GM21786 (cell line): ENCODE results near the gene NHERF1.
A peak's percentile ranks its signal among the peaks of the same experiment; 100 is the strongest.

Experiments used
- ATAC-seq: cut with Tn5 transposase; IDR thresholded peaks from one replicate; pipeline ENCODE4 v1.9.1; 2021; ENCODE audit not compliant: unreplicated experiment

Gene NHERF1

GRCh38 chr17:74748279-74748528 is 224 bp upstream of the NHERF1 start:
- no peak for ATAC-seq

GRCh38 chr17:74749279-74750038 is 1.0 kb downstream of the NHERF1 start:
- ATAC-seq, result peak; percentile 9

GRCh38 chr17:74750039-74750326 is 1.6 kb downstream of the NHERF1 start:
- ATAC-seq, result no peak

- no peak for ATAC-seq
Observed at GRCh38 chr17:74750327-74751069, 2.1 kb downstream of the NHERF1 start.

- no peak for ATAC-seq
Observed at GRCh38 chr17:74752415-74752814, 4.0 kb downstream of the NHERF1 start.

- ATAC-seq, result no peak
Observed at GRCh38 chr17:74752822-74753401, 4.5 kb downstream of the NHERF1 start.

GRCh38 chr17:74754832-74755231 is 6.4 kb downstream of the NHERF1 start:
- ATAC-seq, result no peak

- ATAC-seq, result no peak
Observed at GRCh38 chr17:74755533-74755932, 7.1 kb downstream of the NHERF1 start.

GRCh38 chr17:74756891-74757290 is 8.5 kb downstream of the NHERF1 start:
- no peak for ATAC-seq

- no peak for ATAC-seq
Observed at GRCh38 chr17:74757502-74757901, 9.1 kb downstream of the NHERF1 start.

GRCh38 chr17:74757931-74758847 is 9.8 kb downstream of the NHERF1 start:
- ATAC-seq, result no peak

- no peak for ATAC-seq
Observed at GRCh38 chr17:74758848-74759168, 10.4 kb downstream of the NHERF1 start.

- ATAC-seq, result peak; percentile 79
Observed at GRCh38 chr17:74759243-74759801, 10.9 kb downstream of the NHERF1 start.

GRCh38 chr17:74759941-74760340 is 11.5 kb downstream of the NHERF1 start:
- ATAC-seq, result no peak

GRCh38 chr17:74760404-74761105 is 12.1 kb downstream of the NHERF1 start:
- ATAC-seq, result no peak

- ATAC-seq, result no peak
Observed at GRCh38 chr17:74761419-74761818, 13.0 kb downstream of the NHERF1 start.

GRCh38 chr17:74761931-74762330 is 13.5 kb downstream of the NHERF1 start:
- ATAC-seq, result no peak

- no peak for ATAC-seq
Observed at GRCh38 chr17:74763565-74764387, 15.3 kb downstream of the NHERF1 start.

GRCh38 chr17:74764751-74765286 is 16.4 kb downstream of the NHERF1 start:
- ATAC-seq, result no peak

GRCh38 chr17:74766413-74766812 is 18.0 kb downstream of the NHERF1 start:
- no peak for ATAC-seq
